GM10847 (cell line): ENCODE data around the gene PIK3R5.

Source experiments
- POLR2A ChIP-seq: IDR thresholded peaks from 2 replicates; pipeline ENCODE4 v1.6.1; 2011; ENCODE audit not compliant: insufficient read length; ENCODE audit errors: extremely low read depth

PIK3R5 gene

DNA sequence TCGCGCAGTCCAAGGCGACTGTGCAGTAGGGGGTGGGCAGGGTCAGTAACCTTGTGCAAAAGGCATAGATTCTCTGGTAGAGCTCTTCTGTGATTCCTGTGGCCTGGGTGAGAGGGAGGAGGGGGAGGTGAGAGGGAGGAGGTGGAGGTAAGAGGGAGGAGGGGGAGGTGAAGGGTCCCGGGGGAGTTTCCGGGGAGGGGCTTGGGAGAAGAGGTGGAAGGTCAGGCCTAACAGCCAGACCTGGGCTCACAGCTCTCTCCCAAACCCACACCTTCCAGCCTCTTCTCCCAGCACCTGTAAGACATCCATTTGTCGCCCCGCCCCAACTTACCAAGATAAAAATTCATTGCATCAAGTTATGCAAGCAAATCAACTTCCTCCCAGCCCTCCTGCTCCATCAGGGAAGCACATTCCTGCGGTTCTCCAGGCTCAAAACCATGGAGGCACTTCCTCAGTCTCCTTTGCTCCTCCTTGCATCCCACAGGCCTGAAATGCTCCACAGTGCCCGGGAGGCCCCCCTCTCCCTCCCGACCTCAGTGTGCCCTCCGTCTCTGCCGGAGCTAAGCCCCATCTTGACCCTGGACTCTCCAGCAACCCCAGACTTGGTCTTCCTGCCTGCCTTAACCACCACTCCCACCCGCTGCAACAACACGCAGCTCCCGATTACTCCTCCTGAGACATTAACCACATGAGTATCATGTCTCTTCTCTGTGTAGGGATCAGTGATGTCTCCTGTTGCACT, 128.5 kb downstream of the PIK3R5 start:
- TF ChIP-seq POLR2A: no peak

- TF ChIP-seq POLR2A: no peak
Measured at GRCh38 chr17:8835631-8836364, 129.7 kb downstream of the PIK3R5 start.

GRCh38 chr17:8835106-8835505, 130.4 kb downstream of the PIK3R5 start:
- no peak for TF ChIP-seq POLR2A

DNA sequence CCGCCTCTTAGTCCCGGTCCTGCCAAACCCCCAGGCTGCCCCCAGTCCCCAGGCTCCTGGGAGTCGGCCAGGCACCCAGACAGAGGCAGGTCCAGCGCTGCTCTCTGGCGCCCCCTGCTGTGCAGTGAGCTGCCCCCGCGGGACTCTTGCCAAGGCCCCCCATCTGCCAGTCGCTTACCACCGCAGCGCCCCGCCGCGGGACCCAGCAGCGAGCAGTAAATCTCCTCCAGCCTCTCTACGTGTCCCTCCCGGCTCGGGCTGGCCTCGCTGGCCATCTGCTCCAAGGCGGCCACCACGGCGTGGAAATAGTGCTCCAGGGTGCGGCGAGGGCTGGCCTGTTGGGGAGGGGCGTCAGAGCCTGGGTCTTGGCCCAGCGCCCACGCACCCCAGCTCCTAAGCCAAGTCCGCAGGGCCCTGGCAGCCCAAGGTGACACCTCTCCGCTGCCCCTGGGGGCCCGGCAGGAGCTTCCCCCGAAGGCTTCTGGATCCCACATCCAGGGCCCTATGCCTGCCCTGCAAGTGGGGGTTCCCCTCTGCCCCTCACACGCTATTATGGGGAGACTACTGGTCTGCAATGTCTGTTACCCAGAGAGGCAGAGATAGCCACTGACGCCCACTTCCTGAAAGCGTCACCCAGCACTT, 132.7 kb downstream of the PIK3R5 start:
- no peak for TF ChIP-seq POLR2A

GRCh38 chr17:8831234-8831849, 134.2 kb downstream of the PIK3R5 start:
- no peak for TF ChIP-seq POLR2A

DNA sequence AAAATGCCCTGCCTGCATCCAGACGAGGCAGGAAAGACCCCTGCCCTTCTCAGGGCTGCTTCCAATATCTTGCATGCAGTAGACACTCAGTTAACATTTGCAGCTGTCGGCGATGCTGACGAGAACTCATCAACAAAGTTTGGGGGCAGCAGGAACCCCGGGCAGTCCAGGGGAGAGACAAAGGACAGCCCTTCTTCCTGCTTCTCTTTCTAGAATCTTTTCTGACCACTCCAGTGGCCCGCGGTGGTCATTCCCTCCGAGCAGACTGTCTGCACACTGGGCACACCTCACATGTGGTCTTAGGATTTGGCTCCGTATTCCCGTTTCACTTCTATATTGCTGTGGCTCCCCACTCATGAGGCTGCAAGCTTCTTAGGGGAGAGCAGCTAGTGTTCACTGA, 135.4 kb downstream of the PIK3R5 start:
- no peak for TF ChIP-seq POLR2A

- no peak for TF ChIP-seq POLR2A
Measured at GRCh38 chr17:8829036-8829941, 136.2 kb downstream of the PIK3R5 start.
